PFSK-1 (cell line): ENCODE data around the gene PPP1R13L.

Experiments used
- FOXP2 ChIP-seq: optimal IDR thresholded peaks from 2 replicates; pipeline ENCODE3; 2011; ENCODE audit warnings: borderline replicate concordance, control low read depth, inconsistent platforms; ENCODE audit not compliant: insufficient read depth; ENCODE audit errors: extremely low read length, extremely low read depth
- POLR2AphosphoS5 ChIP-seq: IDR thresholded peaks from 2 replicates; pipeline ENCODE4 v1.6.1; 2012; ENCODE audit warnings: low read depth, mild to moderate bottlenecking, control low read depth, low read length, moderate library complexity
- SIN3A ChIP-seq: IDR thresholded peaks from 2 replicates; pipeline ENCODE4 v1.6.1; 2012; ENCODE audit warnings: mild to moderate bottlenecking, low read length, moderate library complexity, borderline replicate concordance; ENCODE audit not compliant: insufficient read depth
- TAF1 ChIP-seq: IDR thresholded peaks from 2 replicates; pipeline ENCODE4 v1.6.1; 2012; ENCODE audit warnings: low read length, control low read depth, borderline replicate concordance; ENCODE audit not compliant: insufficient read depth
- TF ChIP-seq, protein P1 (sequence below), 2 experiments: IDR thresholded peaks; 2 replicates each; pipeline versions ENCODE4 v1.6.1 to v1.8.0; 2011 to 2012; ENCODE audit warnings: low read depth in 2 of 2, low read length in 2 of 2, control low read depth in 1 of 2, inconsistent platforms in 1 of 2, mild to moderate bottlenecking in 1 of 2, moderate library complexity in 1 of 2; ENCODE audit not compliant: insufficient read depth in 1 of 2

Gene PPP1R13L

GRCh38 chr19:45352062-45352461, 52.8 kb downstream of the PPP1R13L start:
- TF ChIP-seq FOXP2 = no peak
- TF ChIP-seq, protein P1, sequence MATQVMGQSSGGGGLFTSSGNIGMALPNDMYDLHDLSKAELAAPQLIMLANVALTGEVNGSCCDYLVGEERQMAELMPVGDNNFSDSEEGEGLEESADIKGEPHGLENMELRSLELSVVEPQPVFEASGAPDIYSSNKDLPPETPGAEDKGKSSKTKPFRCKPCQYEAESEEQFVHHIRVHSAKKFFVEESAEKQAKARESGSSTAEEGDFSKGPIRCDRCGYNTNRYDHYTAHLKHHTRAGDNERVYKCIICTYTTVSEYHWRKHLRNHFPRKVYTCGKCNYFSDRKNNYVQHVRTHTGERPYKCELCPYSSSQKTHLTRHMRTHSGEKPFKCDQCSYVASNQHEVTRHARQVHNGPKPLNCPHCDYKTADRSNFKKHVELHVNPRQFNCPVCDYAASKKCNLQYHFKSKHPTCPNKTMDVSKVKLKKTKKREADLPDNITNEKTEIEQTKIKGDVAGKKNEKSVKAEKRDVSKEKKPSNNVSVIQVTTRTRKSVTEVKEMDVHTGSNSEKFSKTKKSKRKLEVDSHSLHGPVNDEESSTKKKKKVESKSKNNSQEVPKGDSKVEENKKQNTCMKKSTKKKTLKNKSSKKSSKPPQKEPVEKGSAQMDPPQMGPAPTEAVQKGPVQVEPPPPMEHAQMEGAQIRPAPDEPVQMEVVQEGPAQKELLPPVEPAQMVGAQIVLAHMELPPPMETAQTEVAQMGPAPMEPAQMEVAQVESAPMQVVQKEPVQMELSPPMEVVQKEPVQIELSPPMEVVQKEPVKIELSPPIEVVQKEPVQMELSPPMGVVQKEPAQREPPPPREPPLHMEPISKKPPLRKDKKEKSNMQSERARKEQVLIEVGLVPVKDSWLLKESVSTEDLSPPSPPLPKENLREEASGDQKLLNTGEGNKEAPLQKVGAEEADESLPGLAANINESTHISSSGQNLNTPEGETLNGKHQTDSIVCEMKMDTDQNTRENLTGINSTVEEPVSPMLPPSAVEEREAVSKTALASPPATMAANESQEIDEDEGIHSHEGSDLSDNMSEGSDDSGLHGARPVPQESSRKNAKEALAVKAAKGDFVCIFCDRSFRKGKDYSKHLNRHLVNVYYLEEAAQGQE (IDR thresholded peaks at IDR 0.05; ENCODE audit: insufficient read depth in 1 of 2, low read depth in 2 of 2, low read length in 2 of 2) = no peak
- TF ChIP-seq SIN3A = no peak
- no peak for TF ChIP-seq POLR2AphosphoS5
- no peak for TF ChIP-seq TAF1

GRCh38 chr19:45351401-45351952, 53.4 kb downstream of the PPP1R13L start:
- TF ChIP-seq, protein P1 (IDR thresholded peaks at IDR 0.05; ENCODE audit: insufficient read depth in 1 of 2, low read depth in 2 of 2, low read length in 2 of 2) = no peak
- TF ChIP-seq TAF1 = no peak
- no peak for TF ChIP-seq FOXP2
- no peak for TF ChIP-seq SIN3A
- no peak for TF ChIP-seq POLR2AphosphoS5

DNA sequence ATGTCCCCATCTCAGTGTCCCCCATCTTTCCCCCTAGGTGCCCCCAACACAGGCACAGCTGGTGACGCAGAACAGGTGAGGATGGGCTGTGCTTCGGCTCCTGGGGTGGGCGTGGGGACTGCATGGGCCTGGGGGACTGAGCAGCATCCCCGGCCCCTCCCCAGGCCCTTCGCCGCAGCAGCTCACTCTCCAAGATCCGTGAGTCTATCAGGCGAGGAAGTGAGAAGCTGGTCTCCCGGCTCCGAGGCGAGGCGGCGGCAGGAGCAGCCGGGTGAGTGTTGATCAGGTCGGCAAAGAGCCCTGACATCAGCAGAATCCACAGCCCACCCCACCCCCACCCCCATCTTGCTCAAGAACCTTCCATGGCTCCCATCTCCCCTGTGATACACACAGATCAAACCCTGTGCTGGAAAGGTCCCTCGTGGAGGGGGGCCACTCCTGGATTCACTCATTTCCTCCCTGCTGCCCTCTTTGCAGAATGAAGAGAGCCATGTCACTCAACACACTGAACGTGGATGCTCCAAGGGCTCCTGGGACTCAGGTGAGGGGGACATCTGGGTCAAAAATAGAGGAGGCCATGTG, 54.3 kb downstream of the PPP1R13L start:
- TF ChIP-seq, protein P1 (IDR thresholded peaks at IDR 0.05; ENCODE audit: insufficient read depth in 1 of 2, low read depth in 2 of 2, low read length in 2 of 2) = no peak
- TF ChIP-seq POLR2AphosphoS5 = no peak
- no peak for TF ChIP-seq SIN3A
- TF ChIP-seq FOXP2 = no peak
- TF ChIP-seq TAF1 = no peak

- TF ChIP-seq, protein P1 (IDR thresholded peaks at IDR 0.05; ENCODE audit: insufficient read depth in 1 of 2, low read depth in 2 of 2, low read length in 2 of 2) = no peak
- TF ChIP-seq SIN3A (no peak), TAF1 (no peak), FOXP2 (no peak), POLR2AphosphoS5 (no peak)
These were observed 55.4 kb downstream of the PPP1R13L start for GRCh38 chr19:45349430-45349941.

- no peak for TF ChIP-seq POLR2AphosphoS5
- TF ChIP-seq SIN3A = no peak
- TF ChIP-seq, protein P1 (IDR thresholded peaks at IDR 0.05; ENCODE audit: insufficient read depth in 1 of 2, low read depth in 2 of 2, low read length in 2 of 2) = no peak
- no peak for TF ChIP-seq TAF1
- TF ChIP-seq FOXP2 = no peak
These were observed 55.8 kb downstream of the PPP1R13L start for GRCh38 chr19:45349126-45349415.
